ENCODE measurements around the gene DUOXA1.

- no peak for TF ChIP-seq POLR2A (IDR thresholded peaks at IDR 0.05; ENCODE audit: low read depth, low read length)
- no peak for TF ChIP-seq POLR2AphosphoS5 (IDR thresholded peaks at IDR 0.05; ENCODE audit: low read depth, low read length)
- no peak for TF ChIP-seq TAF1 (IDR thresholded peaks at IDR 0.05; ENCODE audit: low read depth, low read length)
- no peak for TF ChIP-seq POU2F2 (IDR thresholded peaks at IDR 0.05; ENCODE audit: low read depth, low read length)
- TF ChIP-seq SPI1 (IDR thresholded peaks at IDR 0.05; ENCODE audit: low read depth, low read length) = no peak
Measured at GRCh38 chr15:45164914-45165313, 35.2 kb upstream of the DUOXA1 start.
